LHCN-M2 (cell line): ENCODE measurements around the gene SCD5. TPM values are rescaled to one million over a fixed set of nuclear protein-coding genes. Genes with fewer than 3 reads are reported as not detected.

ENCODE experiments used
- DNase-seq: peaks from one replicate; pipeline ENCODE4 v3.0.0-alpha.2; 2012; ENCODE audit warnings: low read depth
- total RNA-seq: library from RNA; depleted of rRNA; stranded (reverse); fragments of >200 nt; gene quantifications from 2 replicates; pipeline ENCODE4 v1.2.3, GENCODE V29; 2014

Gene SCD5
- total RNA-seq, 1 experiment from 2014 or later = 31.3 TPM

DNA sequence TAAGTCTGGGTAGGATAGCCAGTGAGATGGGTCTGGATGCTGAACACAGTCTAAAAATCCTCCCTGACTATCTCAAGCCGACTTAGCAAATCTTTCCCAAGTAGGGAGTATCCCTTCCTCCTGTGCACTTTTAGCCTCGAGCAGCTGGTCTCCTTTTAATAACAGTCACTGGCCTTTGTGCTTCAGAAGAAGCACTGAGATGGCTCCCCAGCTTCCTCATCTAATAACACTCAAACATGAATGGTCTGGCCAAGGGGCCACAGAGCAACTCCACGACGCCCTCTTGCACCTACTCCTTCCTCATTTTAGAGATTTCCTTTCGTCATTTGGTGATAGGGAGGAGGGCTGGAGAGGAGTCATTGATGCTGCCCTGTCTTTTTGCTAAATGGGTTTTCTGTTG is 158.1 kb downstream of the SCD5 start:
- no peak for DNase-seq

DNA sequence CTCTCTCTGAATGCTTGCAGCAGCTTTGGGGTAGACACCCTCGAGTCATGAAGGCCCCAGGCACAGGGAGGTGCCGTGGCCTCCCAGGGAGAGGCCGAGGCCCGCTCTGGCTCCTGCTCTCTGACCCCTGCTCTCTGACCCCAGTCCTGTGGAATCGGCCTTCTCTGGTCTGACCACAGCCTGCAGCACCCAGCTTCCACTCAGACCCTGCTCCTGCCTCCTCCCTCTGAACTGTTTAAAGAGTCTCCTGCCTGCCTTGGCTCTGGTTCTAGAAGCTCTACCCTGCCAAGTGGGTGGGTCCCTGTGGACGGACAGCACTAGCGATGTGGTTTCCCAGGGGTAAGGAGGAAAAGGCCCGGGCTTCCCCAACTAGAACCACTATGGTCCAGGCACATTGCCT is 158.6 kb downstream of the SCD5 start:
- DNase-seq = no peak

DNA sequence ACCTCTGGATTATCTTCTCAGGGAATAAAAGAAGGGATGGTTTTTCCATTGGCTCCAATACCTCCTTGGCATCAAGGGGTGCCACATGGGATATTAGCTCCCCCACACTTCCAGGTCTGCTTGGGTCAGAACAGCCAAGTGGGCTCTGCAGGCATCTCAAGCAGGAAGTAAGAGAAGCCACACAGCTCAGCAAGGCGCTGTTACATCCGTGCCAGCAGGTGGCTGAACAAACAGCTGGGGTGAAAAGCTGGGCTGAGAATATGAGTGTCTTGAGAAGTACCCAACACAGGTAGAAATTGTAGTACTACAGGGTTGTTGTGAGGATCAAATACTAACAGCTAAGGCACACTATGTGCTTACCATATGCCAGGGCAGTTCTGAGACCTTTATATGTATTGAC is 160.1 kb downstream of the SCD5 start:
- DNase-seq = no peak

DNA sequence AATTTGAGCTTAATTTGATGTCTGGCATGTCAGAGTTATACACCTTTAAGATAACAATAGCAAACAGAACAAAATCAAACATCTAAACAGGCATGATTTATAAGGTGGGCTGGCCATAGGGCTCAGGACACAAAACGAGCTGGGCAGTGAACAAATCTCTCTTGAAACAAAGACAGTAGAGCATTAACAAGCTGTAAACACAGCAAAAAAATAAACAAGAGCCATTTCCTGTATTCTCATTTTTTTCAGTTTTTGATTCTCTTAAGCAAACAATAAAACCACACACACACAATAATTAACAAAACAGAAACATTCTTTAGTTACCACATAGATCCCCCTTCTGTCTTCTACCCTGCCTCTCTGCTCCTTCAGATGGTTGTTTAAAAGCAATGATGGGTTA is 168.5 kb downstream of the SCD5 start:
- DNase-seq = no peak

DNA sequence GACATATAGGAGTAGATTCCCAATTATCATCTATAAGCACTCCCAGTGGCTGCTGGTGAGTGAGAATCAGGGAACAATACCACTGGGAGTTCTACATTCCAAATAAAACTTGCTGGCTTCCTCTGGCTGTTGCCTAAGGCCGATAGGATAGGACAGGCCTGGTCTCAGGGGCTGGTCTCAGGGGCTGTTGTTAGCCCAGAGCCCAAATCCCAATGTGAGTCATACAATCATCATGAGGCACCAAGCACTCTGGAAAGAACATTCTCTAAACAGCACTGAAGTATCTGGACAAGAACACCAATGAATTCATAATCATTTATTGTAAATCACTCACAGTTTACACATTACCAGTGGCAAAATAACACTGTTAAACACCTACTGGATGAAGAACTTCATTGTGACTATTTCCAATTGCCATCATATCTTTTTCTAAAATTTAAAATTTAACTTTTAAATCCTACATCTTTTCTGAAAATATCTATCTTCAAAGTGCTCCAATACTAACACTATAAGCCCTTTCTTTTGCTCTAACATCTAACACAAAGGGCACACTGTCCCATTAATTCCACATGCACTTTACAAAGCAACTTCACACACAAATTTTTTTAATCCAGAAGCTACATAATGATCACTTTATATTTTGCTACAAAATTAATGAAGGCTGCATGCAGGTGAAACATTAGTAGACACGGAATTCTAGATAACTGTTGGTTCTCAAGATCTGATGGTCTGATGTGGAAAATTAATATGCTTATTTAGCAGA is 169.2 kb downstream of the SCD5 start:
- DNase-seq = peak; percentile 76

DNA sequence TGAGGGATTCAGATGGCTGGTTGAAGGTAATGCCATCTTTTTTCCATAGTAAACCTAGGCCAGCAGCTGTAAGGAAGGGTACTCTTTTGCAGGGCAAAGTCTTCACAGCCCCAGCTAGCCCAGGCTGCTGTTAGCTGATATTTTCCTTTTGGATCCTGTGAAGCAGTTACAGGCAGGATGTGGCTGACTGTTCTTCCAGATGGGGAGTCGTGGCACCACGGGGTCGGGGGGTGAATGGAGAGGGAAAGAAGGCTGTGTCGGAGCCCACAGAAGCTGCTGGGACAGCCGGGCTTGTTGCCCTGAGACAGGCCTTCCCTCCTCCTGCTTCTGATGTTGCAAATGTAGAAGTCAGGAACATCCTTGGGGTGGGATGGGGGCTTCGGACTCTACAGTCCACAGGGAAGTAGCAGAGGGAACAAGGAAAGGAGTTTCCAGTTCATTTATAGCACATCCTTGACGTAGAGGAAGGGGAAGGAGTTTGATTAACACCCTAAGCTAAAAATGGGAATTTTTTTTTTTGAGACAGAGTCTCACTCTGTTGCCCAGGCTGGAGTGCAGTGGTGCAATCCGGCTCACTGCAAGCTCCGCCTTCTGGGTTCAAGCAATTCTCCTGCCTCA is 172.2 kb downstream of the SCD5 start:
- no peak for DNase-seq

DNA sequence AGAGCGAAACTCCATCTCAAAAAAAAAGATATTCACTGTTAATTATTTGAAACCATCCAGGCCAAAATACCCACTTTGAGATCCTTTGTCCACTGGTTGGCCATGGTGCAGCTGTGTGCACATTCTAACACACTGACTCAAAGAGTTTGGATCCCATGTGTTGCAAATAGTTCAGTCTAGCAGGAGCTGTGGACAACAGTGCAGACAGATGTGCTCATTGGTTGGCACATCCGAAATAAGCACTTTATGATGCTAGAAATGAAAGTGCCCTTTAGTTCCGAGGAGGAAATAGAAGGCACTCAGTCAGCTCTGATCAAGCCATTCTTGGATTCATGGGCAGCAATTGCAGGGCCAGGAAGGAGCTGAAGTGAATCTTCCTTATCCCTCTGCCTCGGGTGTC is 173.8 kb downstream of the SCD5 start:
- DNase-seq = no peak

DNA sequence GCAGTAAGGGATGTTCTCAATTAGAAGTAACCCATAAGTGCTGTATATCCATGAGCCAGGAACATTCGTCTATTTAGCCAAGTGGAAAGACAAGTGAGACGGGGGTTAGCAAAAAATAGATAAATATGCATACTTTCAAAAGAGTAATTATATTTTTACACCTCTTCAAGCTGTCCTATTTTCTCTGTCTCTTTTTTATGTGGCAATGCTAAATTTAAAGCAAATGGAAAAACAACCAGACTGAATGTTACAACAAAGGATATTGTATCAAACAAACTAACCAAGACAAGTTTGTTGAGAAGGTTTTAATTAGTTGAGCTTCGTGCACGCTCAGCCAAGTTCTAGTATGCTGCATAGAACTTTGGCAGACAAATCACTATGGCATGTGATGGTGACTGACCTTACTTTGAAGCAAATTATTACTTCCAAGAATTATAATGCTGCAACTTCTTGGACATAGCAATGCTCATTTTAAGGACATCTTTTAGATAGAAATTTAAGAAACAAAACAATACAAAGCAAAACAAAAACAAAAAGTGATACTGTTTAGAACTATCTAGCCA is 175.4 kb downstream of the SCD5 start:
- no peak for DNase-seq

DNA sequence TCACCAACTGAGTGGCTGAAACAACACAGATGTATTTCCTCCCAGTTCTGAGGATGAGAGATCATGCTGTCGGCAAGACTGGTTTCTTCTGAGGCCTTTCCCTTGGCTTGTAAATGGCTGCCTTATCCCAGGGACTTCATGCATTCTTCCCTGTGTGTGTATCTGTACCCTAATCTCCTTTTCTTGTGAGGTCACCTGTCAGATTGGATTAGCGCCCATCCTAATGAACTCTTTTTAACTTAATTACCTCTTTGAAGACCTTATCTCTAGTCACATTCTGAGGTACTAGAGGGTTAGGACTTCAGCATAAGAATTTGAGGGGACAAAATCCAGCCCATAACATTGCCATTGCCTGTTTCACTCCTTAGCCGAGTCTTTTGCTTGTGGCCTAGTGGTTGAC is 177.3 kb downstream of the SCD5 start:
- no peak for DNase-seq

DNA sequence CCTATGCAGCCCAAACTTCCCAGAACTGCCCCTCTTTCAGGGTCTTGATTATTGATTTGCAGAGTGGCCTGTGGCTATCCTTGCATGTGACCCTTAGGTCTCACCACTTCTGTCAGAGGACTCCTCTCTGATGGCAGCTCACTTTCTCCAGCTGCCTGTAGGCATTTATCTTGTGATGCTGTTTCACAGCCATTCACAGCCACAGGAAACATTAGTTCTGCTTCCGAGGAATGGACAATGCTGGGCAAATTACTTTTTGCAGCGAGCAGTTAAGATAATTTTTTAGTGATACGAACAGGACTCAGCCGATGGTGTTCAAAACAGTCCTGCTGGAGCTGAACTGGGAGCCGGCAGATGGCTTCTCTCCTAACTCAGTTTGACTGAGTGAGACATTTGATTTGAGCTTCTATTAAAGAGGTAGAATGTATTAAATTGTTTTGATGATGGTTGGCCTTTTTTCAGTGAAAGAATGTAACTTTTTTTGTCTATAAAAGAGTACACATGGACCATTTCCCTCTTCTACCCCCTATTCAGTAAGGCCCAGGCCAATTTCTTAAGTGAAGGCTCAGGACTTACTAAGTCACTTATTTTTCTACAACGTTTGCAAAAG is 178.4 kb downstream of the SCD5 start:
- no peak for DNase-seq

DNA sequence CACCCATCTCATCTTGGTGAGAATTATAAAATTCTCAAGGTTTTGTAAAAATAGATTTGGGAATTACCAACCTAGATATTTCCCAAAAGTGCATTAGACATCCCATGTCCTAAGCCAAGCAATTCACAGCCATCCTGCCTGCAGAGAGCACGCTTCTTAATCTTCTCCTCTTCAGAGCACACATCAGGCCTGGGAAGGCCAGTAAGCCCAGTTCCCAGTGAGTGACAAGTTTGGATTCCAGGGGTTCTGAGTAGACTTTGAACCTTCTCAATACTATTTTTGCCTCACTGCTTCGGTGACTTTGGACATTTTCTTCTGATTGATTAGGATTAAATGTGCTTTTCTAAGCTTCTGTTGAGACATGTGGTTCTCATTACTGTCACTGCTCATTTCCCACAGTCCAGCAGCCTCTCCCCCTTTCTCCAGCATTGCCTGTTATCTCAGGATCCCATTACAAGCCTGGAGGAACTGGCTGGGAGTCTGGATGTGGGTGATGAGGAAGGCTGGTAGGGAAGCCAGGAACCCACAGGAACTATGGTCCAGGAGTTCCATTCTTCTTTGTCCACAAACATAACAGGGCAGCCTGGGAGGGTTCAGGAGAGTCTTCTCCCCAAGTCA is 180.4 kb downstream of the SCD5 start:
- no peak for DNase-seq

DNA sequence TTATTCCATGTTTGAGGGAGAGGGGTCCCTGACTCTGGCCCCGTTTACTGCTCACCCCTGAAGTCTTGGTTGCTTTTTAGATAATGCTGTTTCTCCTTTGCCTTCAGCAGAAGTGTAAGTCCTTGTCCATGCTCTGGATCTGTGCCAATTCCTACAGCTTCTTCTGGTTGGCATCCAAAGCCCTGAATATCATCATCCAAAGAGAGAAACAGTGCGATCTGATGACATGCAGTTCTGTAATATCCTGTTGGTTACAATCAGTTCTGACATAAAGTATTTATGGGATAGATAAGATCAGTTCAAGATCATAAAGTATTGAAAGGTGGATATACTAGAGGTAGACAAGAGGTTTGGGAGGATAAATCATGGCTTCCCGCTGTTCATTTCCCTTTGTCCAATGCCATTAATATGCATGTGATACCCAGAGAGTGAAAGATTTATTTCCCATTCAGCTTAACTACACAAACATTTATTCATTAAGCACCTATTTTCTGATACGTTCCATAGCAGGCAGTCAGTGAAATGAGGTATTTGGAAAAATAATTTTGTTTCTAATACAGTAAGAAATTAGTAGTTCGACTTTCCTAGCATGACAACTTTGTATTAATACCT is 183.7 kb downstream of the SCD5 start:
- no peak for DNase-seq

DNA sequence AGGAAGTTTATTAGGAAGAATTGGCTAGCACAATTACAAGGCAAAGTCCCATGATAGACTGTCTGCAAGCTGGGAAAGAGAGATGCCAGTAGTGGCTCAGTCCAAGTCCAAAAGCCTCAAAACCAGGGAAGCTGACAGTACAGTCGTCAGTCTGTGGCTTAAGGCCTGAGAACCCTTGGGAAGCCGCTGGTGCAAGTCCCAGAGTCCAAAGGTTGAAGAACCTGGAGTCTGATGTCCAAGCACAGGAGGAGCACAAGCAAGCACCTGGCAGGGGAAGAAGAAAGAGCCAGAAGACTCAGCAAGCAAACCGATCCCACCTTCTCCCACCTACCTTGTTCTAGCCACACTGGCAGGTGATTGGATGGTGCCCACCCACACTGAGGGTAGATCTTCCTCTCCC is 185.5 kb downstream of the SCD5 start:
- DNase-seq = no peak

DNA sequence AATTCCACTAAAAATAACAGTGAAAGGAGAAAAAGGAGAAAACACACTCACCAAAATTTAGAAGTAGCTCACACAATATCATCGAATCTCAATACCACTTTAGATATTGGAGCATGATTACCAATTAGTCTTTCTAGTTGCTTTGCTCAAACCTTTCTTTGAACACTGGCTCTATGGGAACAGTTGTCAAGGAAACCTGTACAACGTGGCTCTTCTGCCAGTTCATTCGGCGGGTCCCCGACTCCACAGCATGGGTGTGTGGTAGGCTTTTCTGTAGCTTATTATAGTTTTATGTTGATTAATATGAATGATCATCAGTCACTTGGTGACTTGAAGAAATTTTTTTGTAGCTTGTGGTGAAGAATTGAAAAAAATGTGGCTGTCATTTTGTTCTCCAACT is 186.6 kb downstream of the SCD5 start:
- DNase-seq = no peak

DNA sequence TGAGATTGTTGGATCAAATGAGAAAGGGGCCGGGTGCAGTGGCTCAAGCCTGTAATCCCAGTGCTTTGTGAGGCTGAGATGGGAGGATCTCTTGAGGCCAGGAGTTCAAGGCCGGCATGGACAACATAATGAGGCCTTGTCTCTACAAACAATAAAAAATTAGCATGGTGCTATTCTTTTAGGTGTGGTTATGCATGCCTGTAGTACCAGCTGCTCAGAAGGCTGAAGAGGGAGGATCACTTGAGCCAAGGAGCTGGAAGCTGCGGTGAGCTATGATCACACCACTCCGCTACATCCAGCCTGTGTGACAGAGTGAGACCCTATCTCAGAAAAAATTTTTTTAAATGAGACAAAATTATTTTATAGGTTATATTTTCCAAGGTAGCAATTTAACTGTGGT is 187.1 kb downstream of the SCD5 start:
- no peak for DNase-seq

DNA sequence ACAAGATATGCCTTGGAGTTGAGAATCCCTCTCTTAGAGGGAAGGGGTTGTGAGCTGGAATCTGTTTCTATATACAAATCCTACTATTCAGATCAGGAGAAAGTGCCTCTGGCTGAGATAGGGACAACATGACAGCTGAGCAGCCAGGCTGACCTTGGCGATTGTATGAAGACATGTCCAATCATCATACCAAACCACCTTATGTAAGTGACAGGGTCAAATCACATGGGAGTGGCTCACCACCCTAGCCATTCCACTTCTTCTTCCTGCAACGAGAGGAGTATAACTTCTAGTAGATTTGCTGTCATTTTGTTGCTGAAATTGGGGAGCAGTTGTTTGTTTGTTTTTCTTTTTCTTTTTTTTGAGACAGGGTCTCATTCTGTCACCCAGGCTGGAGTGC is 188.6 kb downstream of the SCD5 start:
- DNase-seq = no peak

DNA sequence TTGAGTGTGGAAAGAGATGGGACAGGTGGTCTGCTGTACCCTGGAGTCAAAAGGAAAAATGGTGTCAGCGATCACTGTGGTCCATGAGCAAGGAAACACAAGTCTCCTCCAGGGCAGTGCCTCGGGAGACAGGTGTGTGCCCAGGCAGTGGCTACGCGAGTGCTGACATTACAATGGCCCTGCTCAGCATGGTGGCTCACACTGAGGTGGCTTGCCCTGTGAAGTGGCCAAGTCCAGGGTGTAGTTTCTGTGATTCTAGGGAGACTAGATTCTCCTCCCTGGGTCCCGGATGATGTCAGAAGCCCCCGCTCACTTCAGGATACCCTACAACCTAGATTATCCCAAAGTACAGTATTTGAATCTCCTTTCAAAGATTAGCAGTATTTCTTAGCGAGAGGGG is 192.0 kb downstream of the SCD5 start:
- no peak for DNase-seq

DNA sequence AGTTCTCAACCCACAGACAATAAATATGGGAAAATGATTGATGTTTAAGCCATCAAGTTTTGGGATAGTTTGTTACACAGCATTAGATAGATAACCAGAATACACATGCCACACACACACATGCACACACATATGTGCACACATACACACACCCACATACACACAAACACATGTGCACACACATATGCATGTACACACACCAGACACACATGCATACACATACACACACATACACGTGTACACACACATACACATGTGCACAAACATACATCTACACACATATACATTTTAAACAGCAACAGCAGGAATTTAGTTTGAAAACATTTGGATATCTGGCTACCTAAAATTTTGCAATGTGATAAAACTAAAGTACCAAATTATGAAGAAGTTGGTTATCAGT is 194.1 kb downstream of the SCD5 start:
- no peak for DNase-seq

DNA sequence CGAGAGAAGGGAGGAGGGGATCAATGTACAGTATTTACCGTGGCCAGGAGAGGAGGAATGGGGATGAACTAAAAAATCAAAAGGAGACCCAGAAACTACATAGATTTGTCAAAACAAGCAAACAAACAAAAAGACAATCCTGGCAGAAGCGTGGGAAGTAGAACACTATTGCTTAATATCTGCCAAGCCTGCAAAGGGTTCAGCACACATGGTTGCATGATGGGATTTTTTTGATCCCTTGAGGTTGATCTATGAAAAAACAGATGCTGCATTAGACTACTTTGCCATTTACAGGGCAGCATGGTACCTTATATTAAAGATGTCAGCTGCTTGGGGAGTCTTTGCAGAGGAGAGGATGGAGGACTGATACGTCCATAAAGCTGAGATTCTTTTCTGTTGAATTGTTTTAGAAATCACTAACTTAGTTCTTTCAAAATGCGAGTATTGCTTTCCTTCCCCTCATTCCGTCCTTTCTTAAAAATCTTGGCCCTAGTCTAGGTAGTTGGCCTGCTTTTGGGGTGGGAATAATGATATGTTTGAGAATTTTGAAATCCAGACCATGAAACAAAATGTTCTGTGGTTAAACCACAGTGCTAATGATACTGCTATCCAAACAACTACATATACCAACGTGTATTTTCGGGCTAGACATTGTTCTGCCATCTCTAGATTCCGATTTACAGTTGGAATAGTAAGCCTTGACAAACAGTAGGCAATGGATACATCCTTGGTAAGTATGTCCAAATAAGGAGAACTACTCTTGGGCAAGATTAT is 197.2 kb downstream of the SCD5 start:
- DNase-seq = peak; percentile 55

DNA sequence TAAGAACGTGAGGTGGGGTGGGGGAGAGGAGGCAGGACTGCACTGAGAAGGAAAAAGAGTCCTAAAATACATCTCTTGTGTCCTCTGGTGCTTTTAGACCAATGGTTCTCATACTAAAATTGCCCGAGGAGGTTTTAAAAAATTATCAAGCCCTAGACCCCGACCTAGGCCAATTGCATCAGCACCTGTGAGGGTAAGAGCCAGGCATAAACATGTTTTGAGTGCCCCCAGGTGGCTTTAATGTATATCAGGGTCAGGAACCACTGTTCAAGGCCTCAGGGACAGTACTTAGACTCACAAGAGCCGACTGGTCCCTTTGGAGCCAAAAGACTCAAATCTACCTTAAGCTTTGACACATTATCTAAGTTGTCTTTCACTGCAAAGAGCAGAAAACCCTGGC is 199.3 kb downstream of the SCD5 start:
- DNase-seq = no peak

DNA sequence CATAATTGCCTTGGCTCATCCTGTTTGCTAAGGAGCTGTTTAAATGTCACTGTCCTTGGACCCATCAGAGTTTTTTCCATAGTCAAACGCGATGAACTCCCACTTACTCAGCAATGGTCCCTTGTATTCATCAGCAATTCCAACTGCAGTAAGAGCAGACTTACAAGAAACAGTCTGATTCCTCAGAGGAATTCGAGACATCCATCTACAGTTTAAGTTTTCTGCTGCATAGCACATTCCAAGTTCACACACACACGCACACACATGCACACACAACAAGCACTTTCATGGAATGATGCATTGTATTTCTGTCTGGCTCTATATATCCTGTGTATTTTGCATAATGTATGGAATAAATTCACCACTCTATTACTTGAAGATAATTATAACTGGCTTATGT is 204.1 kb downstream of the SCD5 start:
- no peak for DNase-seq
